Dedifferentiated amniotic fluid mesenchymal stem cell (primary cell): ENCODE results near the gene RUFY1.
"Not testable (repeated sequence)": the region's sequence is repeated elsewhere in the genome, so short reads cannot be mapped to it uniquely, and the experiment has no call there.

Experiments used
- DNase-seq: peaks from one replicate; pipeline ENCODE4 v3.0.0-alpha.2; 2016; ENCODE audit errors: extremely low spot score

The RUFY1 gene

DNA sequence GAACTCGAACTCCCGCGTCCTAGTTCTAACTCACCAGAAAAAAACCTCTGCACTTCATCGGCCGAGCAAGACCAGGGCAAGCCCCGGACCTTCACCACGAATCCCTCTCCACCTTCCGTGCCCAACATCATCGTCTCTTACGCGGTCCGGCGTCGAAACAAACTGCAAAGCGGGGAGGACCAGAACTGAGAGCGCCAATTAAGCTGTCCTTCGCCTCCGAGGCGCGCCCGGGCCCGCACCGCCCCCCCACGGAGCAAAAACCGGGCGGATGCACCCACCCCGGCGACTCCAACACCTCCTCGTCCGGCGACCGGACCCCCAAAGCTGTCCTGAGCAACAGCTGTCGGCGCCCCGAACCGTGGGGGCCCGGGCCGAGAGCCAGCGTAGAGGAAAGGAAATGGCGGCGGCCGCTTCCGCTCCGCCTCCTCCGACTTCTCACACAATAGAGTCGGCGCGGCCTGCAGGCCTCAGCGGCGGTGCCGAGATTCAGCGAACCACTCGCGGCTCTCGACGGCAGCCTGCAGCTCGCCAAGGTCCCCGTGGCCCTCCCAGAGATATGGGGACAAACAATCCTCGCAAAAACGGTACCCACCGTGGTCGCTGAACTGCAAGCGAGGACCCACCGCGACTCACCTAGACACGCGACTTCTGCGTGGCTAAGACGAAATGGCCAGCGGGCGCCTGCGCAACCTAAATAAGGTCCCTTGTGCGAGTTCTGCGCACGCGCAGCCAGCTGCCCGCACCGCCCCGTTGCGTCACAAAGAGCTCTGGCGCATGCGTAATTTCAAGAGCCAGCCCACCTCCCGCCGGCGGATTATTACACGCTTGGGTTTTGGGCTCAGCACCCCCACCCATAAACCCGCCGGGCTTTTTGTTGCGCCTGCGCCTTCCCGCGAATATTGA lies 72.9 kb downstream of the RUFY1 start, which contains the start of gene HNRNPH1:
HNRNPH1 (minus strand) TSS at position 669 of the 903 bp plus-strand sequence; CDS start at position 131, 538 bp downstream.
- peak; percentile 99 for DNase-seq

DNA sequence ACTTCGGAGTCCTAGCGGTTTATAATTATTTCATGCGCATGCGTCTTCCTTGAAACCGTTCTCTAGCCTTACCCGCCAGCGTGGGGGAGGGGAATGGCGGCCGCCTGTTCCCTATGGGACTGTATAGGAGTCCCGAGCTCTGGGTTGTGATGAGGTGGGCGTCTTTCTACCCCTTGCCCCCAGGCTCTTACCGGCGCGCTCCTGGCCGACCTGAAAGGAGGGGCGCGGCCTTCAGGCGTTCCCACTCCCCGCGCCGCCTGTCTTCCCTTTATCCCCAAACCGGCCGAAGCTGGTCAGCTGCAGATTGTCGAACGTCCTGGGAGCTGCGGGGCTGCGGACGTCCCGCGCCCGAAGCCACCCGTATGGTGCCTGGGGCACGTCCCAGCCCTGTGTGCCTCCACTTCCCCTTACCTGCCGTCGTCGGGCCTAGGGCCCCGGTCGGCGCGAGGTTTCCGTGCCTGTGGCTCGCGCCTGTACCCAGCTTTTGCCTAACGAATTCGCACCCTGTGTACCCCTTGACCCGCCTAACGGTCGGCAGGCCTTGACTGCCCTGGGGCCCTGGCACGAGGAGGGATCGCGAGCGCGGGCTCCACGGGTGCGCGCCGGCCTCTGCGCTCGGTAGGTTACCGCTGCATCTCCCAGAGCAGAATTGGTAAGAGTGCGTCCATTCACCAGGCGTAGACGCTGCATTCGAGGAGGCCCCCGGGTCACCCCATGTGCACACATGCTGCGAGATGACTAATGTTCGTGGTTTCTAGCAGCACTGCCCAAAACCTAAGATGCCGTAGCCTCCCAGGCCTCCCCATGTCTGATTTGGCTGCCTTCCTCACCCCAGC lies 73.8 kb downstream of the RUFY1 start:
- DNase-seq: peak; percentile 63

DNA sequence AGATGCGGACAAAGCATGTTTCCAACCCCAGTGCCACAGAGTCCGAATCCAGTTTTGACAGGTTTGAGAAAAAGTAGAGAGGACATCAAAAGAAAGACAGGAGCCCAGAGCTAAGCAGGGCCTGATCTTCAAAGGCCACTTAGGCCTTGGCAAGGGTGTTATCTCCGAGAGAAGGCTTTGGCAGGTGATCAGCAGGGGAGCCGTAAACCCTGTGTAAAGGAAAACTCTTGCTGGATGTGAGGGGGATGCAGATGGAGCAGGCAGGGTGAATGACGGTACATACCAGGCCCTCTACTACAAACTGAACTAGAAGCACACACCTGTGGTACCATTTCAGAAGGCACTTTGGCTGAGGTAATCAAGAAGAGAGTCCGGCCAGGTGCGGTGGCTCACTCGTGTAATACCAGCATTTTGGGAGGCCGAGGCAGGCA lies 74.5 kb downstream of the RUFY1 start:
- DNase-seq: no peak

DNA sequence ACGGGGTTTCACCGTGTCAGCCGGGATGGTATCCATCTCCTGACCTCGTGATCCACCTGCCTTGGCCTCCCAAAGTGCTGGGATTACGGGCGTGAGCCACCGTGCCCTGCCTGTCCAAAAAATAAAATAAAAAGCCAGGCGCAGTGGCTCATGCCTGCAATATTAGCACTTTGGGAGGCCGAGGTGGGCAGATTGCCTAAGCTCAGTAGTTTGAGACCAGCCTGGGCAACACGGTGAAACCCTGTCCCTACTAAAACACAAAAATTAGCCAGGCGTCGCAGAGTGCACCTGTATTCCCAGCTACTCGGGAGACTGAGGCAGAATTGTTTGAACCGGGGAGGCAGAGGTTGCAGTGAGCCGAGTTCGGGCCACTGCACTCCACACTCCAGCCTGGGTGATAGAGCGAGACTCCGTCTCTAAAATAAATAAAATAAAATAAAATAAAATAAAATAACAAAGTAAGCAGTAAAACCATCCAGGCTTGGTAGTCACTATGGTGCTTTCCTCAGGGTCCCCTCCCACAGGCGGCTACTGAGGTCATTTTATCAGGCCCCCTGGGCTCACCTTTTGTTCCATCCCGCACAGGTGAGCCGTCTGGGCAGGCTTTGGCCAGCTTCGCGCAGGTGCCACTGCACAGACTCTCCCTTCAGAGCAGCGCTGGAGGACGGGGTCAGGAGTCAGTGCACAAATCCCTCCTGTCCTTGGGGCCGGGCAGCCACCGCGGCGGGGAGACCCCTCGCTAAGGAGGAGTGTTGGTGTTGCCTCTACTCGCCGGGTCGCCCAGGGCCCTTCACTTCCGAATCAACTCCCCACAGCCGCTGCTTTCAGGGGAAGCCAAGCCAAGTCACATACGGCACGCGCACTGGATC lies 83.4 kb downstream of the RUFY1 start:
- DNase-seq: not testable (repeated sequence)

DNA sequence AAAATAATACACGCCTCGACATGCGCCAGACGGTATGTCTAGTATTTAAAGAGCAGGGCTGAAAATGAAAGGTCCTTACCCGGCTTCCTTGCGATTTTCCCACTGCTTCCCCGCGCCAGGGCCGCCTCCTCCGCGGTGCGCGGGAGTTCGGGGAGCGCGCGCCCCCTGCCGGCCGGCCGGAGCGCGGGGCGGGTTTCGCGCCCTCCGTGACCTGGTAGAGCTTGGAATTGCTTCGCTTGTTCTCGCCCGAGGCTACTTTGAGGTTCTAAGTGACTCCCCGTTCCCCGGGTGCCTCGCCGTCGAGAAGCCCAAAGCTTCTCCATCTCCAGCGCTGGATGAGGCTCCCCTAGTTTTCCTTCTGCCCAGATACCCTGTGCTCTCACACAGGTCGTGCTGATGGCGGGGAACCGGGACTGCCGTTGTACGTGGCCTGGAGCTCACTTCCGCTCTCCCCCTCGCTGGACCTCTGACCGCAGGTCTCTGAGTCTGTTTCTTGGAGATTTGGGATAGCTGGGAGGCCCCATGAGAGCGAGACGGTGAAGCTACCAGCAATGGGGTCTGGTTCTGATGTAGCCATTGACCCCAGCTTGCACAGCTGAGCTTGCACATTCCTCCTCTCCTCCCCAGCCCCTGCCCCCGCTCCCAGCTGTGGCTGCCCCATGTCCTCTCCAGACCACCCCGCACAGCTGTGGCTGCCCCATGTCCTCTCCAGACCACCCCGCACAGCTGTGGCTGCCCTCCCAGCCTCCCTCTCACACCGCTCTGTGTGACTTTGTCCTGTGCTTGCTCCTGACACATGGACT lies 84.2 kb downstream of the RUFY1 start:
- not testable (repeated sequence) for DNase-seq

DNA sequence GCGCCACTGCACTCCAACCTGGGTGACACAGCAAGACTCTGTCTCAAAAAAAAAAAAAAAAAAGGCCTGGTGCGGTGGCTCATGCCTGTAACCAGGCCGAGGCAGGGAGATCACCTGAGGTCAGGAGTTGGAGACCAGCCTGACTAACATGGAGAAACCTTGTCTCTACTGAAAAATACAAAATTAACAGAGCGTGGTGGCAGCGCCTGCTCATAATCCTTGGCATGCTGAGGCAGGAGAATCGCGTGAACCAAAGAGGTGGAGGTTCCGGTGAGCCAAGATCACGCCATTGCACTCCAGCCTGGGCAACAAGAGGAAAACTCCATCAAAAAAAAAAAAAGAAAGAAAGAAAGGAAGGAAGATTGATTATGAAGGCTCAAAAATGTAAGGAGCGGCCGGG lies 88.9 kb downstream of the RUFY1 start:
- not testable (repeated sequence) for DNase-seq

DNA sequence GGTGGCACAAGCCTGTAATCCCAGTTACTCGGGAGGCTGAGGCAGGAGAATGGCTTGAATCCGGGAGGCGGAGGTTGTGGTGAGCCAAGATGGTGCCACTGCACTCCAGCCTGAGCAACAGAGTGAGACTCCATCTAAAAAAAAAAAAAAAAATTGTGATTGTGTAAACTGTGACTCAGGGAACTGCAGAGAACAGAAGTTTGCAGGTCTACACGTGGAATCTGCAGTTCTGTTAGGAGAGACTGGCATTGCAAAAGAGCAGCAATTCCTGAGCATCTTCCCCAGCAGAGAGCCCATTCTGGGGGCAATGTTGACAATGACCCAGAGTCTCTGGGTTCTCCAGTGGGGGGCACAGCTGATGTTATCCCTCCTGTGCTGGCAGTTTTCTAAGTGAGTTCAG lies 91.4 kb downstream of the RUFY1 start:
- DNase-seq: not testable (repeated sequence)

DNA sequence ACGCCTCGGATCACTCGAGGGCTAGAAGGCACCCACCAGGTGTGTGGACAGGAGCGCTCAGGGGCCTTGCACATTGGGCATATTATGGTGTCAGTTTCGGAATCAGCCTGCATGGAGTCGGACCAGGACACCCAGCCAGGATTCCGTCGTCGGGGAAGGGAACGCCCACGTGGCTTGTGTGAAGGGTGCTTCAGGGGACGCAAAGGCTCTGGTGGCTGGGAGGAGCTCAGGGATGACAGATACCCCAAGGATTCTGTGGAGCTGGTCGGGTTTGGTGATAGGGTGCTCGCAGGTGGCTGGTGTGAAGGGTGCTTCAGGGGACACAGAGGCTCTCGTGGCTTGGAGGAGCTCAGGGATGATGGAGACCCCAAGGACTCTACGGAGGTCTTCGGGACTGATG lies 92.3 kb downstream of the RUFY1 start:
- DNase-seq: not testable (repeated sequence)

DNA sequence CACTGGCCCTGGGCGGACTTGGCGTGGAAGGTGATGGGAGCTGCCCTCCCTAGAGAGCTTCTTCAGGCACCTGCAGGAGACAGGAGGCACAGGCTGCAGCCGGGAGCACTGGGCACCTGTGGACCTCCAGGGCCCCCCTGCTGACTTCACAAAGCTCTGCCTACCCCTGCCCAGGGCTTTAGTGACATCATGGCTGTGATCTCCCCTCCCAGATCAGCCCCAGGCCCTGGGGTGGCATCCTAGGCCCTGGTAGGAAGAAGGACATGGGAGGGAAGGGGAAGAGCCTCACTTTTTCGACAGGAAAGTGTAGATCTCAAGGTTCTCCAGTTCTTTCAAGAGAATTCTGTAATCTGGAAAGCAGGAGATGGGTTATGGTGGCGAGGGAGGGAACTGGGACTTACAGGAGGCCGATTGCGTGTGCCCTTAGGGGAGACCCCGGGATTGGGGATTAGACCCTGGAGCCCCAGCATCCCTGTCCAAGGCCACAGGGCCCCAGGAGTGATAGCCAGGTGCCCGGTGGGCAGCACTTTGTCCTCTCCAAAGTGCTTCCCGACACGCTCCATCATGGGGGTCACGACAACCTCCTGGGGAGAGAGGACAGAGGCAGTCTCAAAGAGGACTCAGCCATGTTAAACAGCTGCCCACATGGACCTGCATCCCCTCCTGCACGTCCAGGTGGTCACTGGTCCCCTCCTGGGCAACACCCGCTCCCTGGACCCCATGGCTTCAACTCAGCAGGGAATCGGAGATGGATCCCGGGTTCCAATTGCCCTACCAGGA lies 93.0 kb downstream of the RUFY1 start:
- DNase-seq: not testable (repeated sequence)

DNA sequence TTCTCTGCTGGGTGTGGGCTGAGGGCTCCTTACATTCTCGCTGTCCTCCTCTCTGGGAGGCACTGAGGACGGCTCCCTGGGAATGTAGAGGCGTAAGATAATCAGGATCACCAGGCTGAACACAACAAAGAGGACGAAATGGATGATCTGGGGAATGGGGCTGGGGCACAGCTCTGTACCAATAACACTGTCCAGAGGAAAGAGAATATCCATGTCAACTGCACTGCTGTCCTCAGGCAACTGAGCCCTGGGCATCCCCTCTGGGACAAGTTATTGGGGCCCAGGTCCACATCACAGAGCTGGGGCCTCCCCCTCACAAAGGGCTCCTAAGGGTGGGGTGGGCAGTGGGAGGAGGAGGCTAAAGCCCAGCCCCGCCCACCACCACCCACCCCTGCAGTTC lies 94.4 kb downstream of the RUFY1 start:
- not testable (repeated sequence) for DNase-seq

DNA sequence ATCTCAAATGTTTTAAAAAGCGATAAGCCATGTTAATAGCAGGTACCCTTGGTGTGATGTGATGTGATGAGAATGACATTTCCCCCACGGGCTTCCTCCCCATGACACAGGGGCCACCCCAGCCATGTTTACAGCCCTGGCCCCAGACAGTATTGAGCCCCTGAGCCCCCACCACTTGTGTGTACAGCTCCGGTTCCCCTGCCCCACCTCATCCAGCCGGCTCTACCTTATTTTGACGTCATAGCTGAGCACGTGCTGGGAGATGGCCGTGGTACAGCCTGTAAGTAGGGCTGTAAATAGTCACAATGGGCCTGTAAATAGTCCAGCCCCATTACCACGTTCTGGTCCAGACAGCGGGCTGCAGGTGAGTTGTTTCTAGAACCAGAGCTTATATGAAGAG lies 98.1 kb downstream of the RUFY1 start:
- DNase-seq: no peak

DNA sequence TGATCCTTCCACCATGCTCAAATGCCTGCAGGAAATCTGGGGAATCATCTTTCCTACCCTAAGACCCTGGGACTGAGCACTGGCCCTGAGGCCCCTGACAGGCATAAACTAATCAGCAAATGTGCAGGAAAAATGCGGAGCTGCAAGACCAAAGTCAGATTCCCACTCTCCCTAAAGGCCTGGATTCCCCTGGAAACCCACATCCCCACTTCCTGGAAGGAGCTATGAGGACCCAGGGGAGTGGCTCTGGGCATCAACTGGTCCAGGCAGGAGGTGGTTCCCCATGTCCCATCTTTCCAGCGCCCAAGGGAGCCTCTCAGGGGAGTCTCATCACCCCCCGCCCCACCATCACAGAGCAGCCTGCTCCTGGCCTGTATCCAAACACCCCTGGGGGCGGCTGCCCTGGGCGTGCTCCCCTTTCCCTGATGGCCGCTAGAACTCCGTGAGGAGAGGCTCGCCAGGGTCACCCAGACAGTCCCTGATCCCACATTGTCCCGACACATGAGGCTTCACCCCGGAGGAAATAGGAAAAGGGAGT lies 98.9 kb downstream of the RUFY1 start:
- not testable (repeated sequence) for DNase-seq

DNA sequence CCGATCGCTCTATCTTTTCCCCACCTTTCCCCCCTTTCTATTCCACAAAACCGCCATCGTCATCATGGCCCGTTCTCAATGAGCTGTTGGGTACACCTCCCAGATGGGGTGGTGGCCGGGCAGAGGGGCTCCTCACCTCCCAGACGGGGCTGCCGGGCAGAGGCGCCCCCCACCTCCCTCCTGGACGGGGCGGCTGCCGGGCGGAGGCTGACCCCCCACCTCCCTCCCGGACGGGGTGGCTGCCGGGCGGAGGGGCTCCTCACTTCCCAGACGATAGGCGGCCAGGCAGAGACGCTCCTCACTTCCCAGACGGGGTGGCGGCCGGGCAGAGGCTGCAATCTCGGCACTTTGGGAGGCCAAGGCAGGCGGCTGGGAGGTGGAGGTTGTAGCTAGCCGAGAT lies 99.9 kb downstream of the RUFY1 start:
- DNase-seq: not testable (repeated sequence)

DNA sequence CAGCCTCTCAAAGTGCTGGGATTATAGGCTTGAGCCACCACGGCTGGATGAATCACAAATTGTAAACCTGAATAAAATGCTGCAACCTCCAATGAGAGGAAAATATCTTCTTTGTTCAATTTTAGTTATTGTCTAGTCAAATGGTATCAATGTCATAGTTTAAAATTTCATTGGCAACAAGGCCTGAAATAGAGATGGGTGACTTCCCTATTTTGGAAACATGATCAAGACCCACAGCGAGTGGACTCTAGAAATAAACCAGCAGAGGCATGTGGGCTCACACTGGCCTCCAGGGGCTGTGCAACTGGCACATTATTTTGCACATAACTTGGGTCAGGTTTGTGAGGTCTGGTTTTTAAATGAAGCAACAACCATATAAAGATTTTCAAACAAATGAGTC lies 102.8 kb downstream of the RUFY1 start:
- not testable (repeated sequence) for DNase-seq

DNA sequence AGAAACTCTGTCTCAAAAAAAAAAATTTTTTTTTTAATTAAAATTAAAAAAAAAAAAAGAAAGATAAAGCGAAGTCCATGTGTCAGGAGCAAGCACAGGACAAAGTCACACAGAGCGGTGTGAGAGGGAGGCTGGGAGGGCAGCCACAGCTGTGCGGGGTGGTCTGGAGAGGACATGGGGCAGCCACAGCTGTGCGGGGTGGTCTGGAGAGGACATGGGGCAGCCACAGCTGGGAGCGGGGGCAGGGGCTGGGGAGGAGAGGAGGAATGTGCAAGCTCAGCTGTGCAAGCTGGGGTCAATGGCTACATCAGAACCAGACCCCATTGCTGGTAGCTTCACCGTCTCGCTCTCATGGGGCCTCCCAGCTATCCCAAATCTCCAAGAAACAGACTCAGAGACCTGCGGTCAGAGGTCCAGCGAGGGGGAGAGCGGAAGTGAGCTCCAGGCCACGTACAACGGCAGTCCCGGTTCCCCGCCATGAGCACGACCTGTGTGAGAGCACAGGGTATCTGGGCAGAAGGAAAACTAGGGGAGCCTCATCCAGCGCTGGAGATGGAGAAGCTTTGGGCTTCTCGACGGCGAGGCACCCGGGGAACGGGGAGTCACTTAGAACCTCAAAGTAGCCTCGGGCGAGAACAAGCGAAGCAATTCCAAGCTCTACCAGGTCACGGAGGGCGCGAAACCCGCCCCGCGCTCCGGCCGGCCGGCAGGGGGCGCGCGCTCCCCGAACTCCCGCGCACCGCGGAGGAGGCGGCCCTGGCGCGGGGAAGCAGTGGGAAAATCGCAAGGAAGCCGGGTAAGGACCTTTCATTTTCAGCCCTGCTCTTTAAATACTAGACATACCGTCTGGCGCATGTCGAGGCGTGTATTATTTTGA lies 107.2 kb downstream of the RUFY1 start:
- DNase-seq: not testable (repeated sequence)

DNA sequence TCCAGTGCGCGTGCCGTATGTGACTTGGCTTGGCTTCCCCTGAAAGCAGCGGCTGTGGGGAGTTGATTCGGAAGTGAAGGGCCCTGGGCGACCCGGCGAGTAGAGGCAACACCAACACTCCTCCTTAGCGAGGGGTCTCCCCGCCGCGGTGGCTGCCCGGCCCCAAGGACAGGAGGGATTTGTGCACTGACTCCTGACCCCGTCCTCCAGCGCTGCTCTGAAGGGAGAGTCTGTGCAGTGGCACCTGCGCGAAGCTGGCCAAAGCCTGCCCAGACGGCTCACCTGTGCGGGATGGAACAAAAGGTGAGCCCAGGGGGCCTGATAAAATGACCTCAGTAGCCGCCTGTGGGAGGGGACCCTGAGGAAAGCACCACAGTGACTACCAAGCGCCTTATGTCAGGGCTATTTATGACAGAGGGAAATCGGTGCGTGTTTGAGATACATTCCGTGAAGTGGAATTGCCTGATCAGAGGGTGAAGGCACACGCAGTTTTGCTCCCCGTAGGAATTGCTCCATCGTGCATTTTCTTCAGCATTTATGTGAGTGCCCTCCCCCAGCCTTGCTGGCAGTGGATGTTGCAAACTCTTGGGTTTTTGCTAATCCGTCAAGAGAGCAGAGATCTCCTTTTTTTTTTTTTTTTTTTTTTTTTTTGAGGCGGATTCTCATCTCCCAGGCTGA lies 108.0 kb downstream of the RUFY1 start:
- peak; percentile 36 for DNase-seq
